SU-DHL-6 (cell line): Measurements from ENCODE around the gene BANP.
"Not testable (repeated sequence)": the region's sequence is repeated elsewhere in the genome, so short reads cannot be mapped to it uniquely, and the experiment has no call there.

Experiments
- H2AFZ ChIP-seq: fragments of 200-600 bp; sonication (generic); 2 replicates; pipeline ENCODE4 v1.6.1; 2014; ENCODE audit warnings: low read depth, mild to moderate bottlenecking, moderate library complexity, mixed read lengths, antibody characterized with exemption, low read length; ENCODE audit not compliant: severe bottlenecking
- H3F3A ChIP-seq: fragments of 200-600 bp; shearing (Covaris generic); 2 replicates; pipeline ENCODE4 v1.6.0; 2016; ENCODE audit warnings: antibody characterized with exemption, mild to moderate bottlenecking; ENCODE audit not compliant: insufficient read depth
- H3K27ac ChIP-seq: fragments of 200-600 bp; sonication (generic); 2 replicates; pipeline ENCODE4 v1.5.1; 2016; ENCODE audit warnings: low read depth, mild to moderate bottlenecking, low read length, moderate library complexity, mixed read lengths
- H3K27me3 ChIP-seq: fragments of 200-600 bp; sonication (generic), shearing (Covaris generic); 2 replicates; pipeline ENCODE4 v1.6.0; 2014; ENCODE audit warnings: mild to moderate bottlenecking, low read length
- H3K36me3 ChIP-seq: fragments of 200-600 bp; sonication (generic); 2 replicates; pipeline ENCODE4 v1.6.1; 2014; ENCODE audit warnings: mild to moderate bottlenecking, low read length, mixed read lengths
- H3K4me2 ChIP-seq: fragments of 300-600, 200-600 bp; shearing (Covaris generic), sonication (generic); 2 replicates; pipeline ENCODE4 v1.6.0; 2014; ENCODE audit warnings: low read length, low read depth, mild to moderate bottlenecking; ENCODE audit not compliant: poor library complexity, severe bottlenecking
- H3K4me3 ChIP-seq: fragments of 200-600 bp; sonication (generic); 2 replicates; pipeline ENCODE4 v1.5.1; 2014; ENCODE audit warnings: antibody characterized with exemption, low read length, mild to moderate bottlenecking, mixed read lengths; ENCODE audit not compliant: insufficient read depth, poor library complexity, severe bottlenecking
- H3K79me2 ChIP-seq: fragments of 200-600 bp; sonication (generic); 2 replicates; pipeline ENCODE4 v1.6.1; 2014; ENCODE audit warnings: mild to moderate bottlenecking, low read length, moderate library complexity; ENCODE audit not compliant: insufficient read depth
- H3K9ac ChIP-seq: fragments of 200-600 bp; sonication (generic); 2 replicates; pipeline ENCODE4 v1.7.0; 2014; ENCODE audit warnings: mild to moderate bottlenecking, low read length
- H3K9me2 ChIP-seq: fragments of 200-600 bp; sonication (generic); replicated peaks from 2 replicates; pipeline ENCODE4 v1.6.1; 2014; ENCODE audit warnings: low read length; ENCODE audit not compliant: insufficient read depth
- H3K9me3 ChIP-seq: fragments of 200-600 bp; sonication (generic); 2 replicates; pipeline ENCODE4 v1.6.1; 2014; ENCODE audit warnings: low read length, mixed read lengths; ENCODE audit not compliant: insufficient read depth
- H4K20me1 ChIP-seq: fragments of 200-600 bp; sonication (generic); 2 replicates; pipeline ENCODE4 v1.6.1; 2014; ENCODE audit warnings: low read depth, mild to moderate bottlenecking, antibody characterized with exemption, low read length, moderate library complexity, mixed read lengths
- EZH2phosphoT487 ChIP-seq: fragments of 200-600 bp; sonication (generic), shearing (Covaris generic); conservative IDR thresholded peaks from 2 replicates; pipeline ENCODE4 v1.6.1; 2018; ENCODE audit warnings: mild to moderate bottlenecking, antibody characterized with exemption, low read length, moderate library complexity, mixed read lengths
- TF ChIP-seq, protein P1 (sequence below): fragments of 200-600 bp; sonication (generic); IDR thresholded peaks from one replicate; pipeline ENCODE4 v1.5.1; 2017; ENCODE audit warnings: antibody characterized with exemption, mild to moderate bottlenecking, low read length, moderate library complexity; ENCODE audit not compliant: insufficient read depth, poor library complexity, severe bottlenecking

The BANP gene

DNA sequence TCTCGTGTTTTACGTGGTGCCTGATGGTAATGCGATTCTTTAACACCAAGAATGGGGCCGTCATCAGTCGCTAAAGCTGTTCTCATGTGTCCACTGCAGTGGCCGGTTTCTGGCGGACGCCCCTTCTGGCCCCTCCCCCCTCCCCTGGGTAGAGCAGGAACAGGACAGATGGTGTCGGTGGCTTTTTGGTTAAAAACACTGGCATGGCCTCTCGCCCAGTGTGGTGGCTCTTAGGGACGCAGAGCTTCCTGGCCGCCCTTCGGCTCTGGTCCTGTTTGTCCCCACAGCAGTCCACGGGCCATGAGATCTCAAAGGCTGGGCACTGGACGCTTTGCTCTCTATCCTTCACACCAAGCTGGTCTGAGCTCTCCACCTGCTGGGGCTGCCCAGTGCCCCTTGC, 151.8 kb downstream of the BANP start:
- no peaks in the 10 kb centered on the region for H3K9me3 ChIP-seq
- H4K20me1 ChIP-seq, result no peaks in the 10 kb centered on the region
- H3K9me2 ChIP-seq, result no peaks in the 10 kb centered on the region
- H3K27ac ChIP-seq, result no peak overlapping the region
- H3K4me3 ChIP-seq, result no peak overlapping the region
- H3K79me2 ChIP-seq, result no peaks in the 10 kb centered on the region
- no peaks in the 10 kb centered on the region for H3K36me3 ChIP-seq
- TF ChIP-seq, protein P1, sequence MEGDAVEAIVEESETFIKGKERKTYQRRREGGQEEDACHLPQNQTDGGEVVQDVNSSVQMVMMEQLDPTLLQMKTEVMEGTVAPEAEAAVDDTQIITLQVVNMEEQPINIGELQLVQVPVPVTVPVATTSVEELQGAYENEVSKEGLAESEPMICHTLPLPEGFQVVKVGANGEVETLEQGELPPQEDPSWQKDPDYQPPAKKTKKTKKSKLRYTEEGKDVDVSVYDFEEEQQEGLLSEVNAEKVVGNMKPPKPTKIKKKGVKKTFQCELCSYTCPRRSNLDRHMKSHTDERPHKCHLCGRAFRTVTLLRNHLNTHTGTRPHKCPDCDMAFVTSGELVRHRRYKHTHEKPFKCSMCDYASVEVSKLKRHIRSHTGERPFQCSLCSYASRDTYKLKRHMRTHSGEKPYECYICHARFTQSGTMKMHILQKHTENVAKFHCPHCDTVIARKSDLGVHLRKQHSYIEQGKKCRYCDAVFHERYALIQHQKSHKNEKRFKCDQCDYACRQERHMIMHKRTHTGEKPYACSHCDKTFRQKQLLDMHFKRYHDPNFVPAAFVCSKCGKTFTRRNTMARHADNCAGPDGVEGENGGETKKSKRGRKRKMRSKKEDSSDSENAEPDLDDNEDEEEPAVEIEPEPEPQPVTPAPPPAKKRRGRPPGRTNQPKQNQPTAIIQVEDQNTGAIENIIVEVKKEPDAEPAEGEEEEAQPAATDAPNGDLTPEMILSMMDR, result no peak
- TF ChIP-seq EZH2phosphoT487, result no peak
- no peaks in the 10 kb centered on the region for H3K27me3 ChIP-seq
- H3K4me2 ChIP-seq, result no peak overlapping the region
- no peaks in the 10 kb centered on the region for H3F3A ChIP-seq
- H2AFZ ChIP-seq, result no peak overlapping the region
- no peak overlapping the region for H3K9ac ChIP-seq

DNA sequence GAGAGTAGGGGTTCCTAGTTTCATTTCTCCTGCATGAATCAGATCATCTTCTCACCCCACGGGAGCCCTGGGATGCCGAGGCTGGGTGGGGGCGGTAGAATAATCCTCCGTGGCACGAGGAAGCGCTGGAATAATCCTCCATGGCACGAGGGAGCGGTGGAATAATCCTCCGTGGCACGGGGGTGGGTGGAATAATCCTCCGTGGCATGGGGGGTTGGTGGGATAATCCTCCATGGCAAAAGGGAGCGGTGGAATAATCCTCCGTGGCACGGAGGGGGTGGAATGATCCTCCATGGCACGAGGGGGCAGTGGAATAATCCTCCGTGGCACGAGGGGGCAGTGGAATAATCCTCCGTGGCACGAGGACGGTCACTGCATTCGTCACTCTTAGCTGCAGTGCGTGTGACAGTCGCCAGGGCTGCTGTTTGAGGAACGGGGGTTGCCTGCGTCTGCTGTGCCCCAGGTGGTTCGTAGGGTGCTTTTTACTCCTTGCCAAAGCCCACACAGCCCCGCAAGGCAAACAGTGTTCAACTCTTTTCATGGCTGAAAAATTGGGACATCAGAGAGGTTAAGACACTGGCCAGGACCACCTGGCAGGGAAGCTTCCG, 152.5 kb downstream of the BANP start:
- no peak overlapping the region for H2AFZ ChIP-seq
- no peaks in the 10 kb centered on the region for H3F3A ChIP-seq
- no peaks in the 10 kb centered on the region for H3K27me3 ChIP-seq
- H4K20me1 ChIP-seq, result no peaks in the 10 kb centered on the region
- no peaks in the 10 kb centered on the region for H3K9me3 ChIP-seq
- no peak overlapping the region for H3K9ac ChIP-seq
- no peaks in the 10 kb centered on the region for H3K79me2 ChIP-seq
- no peaks in the 10 kb centered on the region for H3K9me2 ChIP-seq
- H3K36me3 ChIP-seq, result no peaks in the 10 kb centered on the region
- H3K27ac ChIP-seq, result no peak overlapping the region
- no peak overlapping the region for H3K4me2 ChIP-seq
- TF ChIP-seq, protein P1, result no peak
- no peak for TF ChIP-seq EZH2phosphoT487
- no peak overlapping the region for H3K4me3 ChIP-seq

DNA sequence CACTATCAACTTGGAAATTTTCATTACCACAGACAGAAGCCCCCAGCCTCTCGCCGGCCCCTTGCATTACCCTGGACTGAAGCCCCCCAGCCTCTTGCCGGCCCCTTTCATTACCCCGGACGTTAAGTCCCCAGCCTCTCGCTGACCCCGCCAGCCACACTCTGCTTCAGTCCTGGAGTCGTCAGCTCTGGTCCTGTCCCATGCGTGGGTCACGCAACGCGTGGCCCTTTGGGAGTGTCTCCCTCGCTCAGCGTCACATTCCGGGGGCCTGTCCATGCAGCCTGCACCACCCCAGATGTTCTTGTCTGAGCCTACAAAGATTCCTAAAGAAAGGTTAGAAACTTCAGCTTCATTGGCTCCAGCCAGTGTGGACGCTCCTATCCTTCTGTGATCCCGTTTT, 153.1 kb downstream of the BANP start:
- H3K9ac ChIP-seq, H3K27me3 ChIP-seq, H3K9me2 ChIP-seq, H3K79me2 ChIP-seq, H3K4me3 ChIP-seq, H4K20me1 ChIP-seq, H3K4me2 ChIP-seq, H3K36me3 ChIP-seq, H2AFZ ChIP-seq, H3F3A ChIP-seq, H3K9me3 ChIP-seq, H3K27ac ChIP-seq: not testable (repeated sequence)

DNA sequence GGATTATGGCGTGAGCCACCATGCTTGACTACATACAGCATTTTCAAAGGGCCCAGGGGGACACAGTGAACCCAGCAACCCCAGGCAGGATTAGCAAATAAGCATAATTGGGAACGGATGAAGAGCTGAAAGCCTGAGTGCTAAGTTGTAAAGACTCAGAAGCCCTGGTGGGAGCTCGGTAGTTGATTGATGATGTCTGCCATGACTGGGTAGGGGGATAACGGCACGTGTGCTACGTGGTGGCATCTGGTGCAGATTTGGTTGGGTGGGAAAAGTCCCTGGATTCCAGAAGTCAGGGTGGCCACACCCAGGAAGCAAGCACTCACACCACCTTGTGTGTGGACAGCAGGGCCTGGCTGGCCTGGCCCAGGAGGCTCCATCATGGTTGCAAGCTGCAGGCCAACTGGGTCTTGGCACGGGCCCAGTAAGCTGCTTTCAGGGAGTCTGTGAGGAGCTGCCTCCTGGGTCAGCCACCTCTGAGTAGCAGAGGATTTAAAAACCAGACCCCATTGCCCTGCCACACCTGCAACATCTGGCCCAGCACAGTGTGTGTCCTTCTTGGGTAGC, 154.4 kb downstream of the BANP start:
- not testable (repeated sequence) for H3K27ac ChIP-seq, H3K27me3 ChIP-seq, H3K4me2 ChIP-seq, H3K9me2 ChIP-seq, H2AFZ ChIP-seq, H4K20me1 ChIP-seq, H3K9me3 ChIP-seq, H3K79me2 ChIP-seq, H3K4me3 ChIP-seq, H3F3A ChIP-seq, H3K36me3 ChIP-seq, H3K9ac ChIP-seq

DNA sequence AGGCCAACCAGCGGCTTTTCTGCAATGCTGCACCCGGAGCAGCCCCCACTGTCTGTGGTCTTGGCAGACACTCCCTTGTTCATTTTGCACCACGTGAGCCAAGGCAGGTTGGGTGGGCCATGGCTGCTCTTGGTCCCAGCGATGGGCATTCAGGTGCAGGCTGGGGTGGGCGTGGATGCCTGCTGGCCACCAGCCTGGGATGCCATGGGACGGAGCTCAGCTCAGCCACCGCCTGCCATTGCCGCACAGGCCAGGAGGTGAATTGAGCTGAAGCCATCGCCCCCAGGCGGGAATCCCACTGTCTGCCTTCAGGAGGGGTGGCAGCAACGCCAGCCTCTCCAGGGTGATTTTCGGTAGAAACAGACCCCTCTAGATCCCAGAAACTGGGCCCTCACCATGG, 155.3 kb downstream of the BANP start:
- H3K9ac ChIP-seq, H3K9me2 ChIP-seq, H3K4me2 ChIP-seq, H3K9me3 ChIP-seq, H3K79me2 ChIP-seq, H4K20me1 ChIP-seq, H3K36me3 ChIP-seq, H3K4me3 ChIP-seq, H3K27me3 ChIP-seq, H3F3A ChIP-seq, H3K27ac ChIP-seq, H2AFZ ChIP-seq: not testable (repeated sequence)
